ENCODE measurements around the gene UPF2.

Gene UPF2

DNA sequence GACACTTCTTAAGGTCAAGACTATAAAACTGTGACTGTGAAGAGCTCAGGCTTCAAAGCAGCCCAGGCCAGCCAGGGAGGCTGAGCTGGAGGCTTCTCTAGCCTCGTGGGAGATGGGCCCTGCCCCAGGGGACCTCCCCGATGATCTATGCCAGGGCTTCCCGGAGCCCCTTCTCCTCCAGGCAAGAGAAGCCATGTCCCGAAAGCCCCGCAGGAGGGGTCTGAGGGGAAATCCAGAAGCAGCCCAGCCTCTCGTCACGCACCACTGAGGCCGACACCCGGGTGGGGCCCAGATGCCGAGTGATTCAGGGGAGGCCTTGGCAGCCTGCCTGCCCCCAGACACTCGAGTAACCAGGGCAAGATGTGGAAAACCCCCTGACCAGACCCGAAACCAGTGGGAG, 155.8 kb downstream of the UPF2 start:
- no peak for DNase-seq (ENCODE audit: low read depth in 1 of 2, low spot score in 1 of 2)

DNA sequence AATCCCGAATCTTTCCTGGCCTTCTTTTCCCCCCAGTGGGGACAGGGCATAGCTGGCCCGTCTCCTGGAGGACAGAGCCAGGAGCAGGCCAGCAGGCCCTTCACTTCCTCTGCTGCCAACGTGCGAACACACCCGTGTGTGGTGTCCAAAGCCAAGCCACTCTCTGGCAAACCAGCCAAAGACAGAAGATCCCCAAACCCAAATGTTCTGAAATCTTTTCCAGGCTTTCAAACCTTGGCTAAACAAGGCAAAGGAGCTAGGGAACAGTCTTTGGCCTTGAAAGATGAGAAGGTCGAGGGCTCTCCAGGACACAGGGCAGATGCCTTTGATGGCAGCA, 156.5 kb downstream of the UPF2 start:
- DNase-seq (ENCODE audit: low read depth in 1 of 2, low spot score in 1 of 2): no peak

DNA sequence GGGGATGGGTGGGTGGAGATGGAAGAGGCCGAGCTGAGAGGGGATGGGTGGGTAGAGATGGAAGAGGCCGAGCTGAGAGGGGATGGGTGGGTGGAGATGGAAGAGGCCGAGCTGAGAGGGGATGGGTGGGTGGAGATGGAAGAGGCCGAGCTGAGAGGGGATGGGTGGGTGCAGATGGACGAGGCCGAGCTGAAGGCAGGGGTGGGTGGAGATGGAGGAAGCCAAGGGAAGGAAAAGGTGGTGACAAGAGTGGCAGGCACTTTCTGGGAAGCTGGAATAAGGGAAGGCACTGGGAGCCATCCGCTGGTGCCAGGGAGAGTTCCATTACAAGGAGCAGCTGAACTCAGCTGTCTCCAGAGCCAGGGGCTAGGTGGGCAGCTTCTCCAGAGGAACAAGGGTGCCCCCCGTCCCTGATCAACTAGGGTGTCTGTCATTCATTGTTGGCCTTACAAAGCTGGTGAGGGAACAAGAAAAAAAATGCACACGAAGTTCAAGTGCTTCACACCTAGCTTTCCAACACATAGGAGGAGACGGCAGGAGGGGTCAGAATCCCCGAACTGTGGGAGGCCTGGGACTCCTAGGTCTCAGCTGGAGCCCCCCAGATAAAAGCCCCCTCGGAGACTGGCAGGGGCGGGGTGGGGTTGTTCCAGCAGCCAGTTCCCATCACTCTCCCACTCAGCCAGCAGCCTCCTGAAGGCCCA, 157.0 kb downstream of the UPF2 start:
- DNase-seq (ENCODE audit: low read depth in 1 of 2, low spot score in 1 of 2): no peak

GRCh38 chr10:11884706-11885423, 157.7 kb downstream of the UPF2 start:
- DNase-seq (ENCODE audit: low read depth in 1 of 2, low spot score in 1 of 2): no peak

- DNase-seq (ENCODE audit: low read depth in 1 of 2, low spot score in 1 of 2): no peak
Measured at GRCh38 chr10:11882646-11883375, 159.8 kb downstream of the UPF2 start.

- no peak for DNase-seq (ENCODE audit: low read depth in 1 of 2, low spot score in 1 of 2)
Measured at GRCh38 chr10:11881477-11882417, 160.9 kb downstream of the UPF2 start.

DNA sequence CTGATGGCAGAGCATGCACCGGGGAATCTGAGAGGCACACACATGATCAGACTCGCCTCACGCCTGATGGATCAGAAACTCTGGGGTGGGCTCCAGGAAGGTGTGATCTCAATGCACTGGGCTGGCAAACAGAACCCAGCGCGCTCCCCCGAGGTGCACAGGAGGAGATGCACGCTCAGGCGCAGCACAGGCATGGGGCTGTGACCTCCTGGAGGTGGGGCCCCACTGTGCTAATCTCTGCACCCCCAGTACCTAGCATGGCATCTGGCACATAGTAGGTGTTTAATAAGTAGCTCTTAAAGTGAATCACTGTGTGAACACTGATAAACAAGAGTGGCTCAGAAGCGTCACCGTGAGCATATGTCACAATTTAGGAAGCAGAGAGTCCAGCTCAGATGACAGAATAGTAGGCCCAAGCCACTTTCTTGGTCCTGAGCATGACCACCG, 161.6 kb downstream of the UPF2 start:
- no peak for DNase-seq (ENCODE audit: low read depth in 1 of 2, low spot score in 1 of 2)

GRCh38 chr10:11880151-11881029, 162.2 kb downstream of the UPF2 start:
- no peak for DNase-seq (ENCODE audit: low read depth in 1 of 2, low spot score in 1 of 2)

- DNase-seq (ENCODE audit: low read depth in 1 of 2, low spot score in 1 of 2): no peak
Measured at GRCh38 chr10:11879387-11880094, 163.1 kb downstream of the UPF2 start.

DNA sequence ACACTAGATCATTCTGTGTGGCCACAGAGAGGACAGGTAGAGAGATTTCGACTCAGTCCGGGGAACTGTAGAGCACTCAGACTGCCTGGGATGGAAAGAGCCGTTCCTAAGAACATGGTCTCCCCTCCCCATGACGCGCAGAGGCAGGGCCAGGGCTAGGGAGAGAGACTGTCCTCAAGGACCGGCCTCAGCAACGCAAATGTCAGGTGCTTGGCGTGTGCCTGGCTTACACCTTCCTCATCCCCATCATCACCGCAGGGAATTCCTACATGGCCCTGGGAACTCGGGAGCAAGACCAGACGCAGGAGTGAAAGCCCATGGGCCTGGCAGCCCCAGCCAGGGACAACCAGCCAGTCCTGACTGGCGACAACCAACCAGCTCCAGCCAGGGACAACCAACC, 163.8 kb downstream of the UPF2 start:
- no peak for DNase-seq (ENCODE audit: low read depth in 1 of 2, low spot score in 1 of 2)

GRCh38 chr10:11877591-11877905, 165.1 kb downstream of the UPF2 start:
- no peak for DNase-seq (ENCODE audit: low read depth in 1 of 2, low spot score in 1 of 2)

GRCh38 chr10:11876805-11877590, 165.6 kb downstream of the UPF2 start:
- no peak for DNase-seq (ENCODE audit: low read depth in 1 of 2, low spot score in 1 of 2)

- no peak for DNase-seq (ENCODE audit: low read depth in 1 of 2, low spot score in 1 of 2)
Measured at GRCh38 chr10:11876324-11876723, 166.3 kb downstream of the UPF2 start.

DNA sequence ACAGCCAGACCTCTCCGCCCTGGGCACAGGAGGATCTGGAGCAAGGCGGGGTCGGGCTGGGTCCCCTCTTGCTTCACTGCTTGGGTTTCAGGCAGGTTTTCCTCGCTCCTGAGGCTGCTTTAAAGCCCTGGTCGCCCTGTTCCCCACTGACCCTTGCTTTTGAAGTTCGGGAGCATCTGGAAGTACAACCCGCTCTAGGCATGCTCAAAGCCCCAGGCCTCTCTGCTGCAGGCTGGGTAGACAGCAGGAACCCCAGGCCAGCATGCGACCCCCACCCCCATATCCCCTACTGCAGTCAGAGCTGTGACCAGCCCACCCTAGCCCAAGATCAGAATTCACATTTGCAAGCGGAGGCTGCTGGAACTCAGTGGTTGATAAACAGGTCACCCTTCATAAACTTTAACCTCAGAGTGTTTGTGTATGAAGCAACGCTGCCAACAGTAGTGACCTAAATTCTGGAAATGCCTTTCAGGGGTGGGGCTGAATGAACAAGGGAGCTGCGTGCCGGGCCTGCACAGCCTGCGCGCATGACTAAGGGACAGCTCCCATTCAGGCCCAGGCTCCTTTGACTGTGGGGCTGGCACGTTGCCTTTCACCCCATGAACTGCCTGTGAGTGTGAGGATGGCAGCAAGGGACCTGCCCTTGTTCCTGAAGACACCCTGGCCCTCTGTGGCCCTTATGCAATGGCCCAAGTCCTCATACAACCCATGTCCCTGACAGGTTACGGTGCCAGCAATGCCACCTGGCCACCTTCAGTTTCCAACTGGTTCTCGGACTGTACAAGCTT, 166.9 kb downstream of the UPF2 start:
- no peak for DNase-seq (ENCODE audit: low read depth in 1 of 2, low spot score in 1 of 2)

DNA sequence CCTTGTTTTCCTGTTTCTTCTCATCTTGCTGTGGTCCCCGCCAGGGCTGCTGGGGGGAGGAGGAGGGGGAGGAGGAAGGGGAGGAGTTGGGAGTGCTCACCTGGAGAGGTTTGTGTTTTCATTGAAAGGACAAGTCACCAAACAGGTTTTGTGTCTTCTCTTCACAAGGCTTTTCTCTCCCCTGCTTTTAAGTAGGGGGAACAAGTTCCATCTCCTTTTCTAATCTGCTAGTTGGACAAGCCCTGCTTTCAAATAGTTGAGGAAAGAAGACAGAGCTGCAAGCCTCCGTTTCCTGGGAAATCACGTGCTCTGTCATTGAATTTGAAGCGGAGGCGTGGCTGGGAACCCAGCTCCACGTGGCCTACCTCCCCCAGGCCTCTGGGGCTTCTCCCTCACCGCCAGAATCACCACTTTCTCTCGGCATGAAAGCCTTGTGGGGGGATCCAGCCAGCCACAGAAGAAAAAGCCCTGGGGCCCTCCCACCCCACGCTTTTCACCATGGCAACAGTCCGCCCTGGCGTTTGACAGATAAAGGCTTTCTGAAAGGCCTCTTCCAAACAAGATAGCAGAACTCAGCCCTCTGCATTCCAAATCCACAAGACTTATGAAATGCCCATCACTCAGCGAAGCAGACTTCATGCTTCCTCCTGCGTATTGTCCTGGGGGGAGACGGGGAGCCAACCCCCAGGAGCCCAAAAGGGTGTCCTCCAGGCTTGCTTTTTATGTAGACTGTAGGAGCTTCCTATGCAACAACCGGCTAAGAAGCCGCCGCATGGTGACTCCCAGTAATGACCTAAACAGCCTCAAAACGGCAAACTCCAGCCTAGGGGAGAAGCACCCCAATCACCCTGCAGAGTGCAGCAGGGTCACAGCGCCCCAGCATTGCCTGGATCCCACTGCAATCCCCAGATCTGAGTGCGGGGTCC, 167.8 kb downstream of the UPF2 start:
- DNase-seq (ENCODE audit: low read depth in 1 of 2, low spot score in 1 of 2): no peak

DNA sequence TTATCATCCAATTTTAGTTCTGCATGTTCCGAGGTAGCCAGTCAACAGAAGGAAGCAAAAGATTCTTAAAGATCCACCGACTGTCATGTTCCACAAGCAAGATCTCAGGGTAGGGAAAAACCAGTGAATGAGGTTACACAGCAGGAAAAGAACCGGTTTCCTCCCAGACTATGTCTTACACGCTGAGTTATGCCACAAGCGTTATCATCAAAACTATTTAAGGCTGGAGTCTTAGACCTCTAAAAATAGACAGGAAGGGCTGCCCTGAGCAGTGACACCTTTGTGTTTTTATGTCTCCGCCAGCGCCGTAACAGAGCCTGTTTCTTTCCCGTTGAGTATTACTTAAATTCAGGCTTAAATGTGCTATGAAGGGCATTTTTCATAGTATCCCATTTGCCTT, 171.1 kb downstream of the UPF2 start:
- no peak for DNase-seq (ENCODE audit: low read depth in 1 of 2, low spot score in 1 of 2)

GRCh38 chr10:11870900-11871400, 171.7 kb downstream of the UPF2 start:
- DNase-seq (ENCODE audit: low read depth in 1 of 2, low spot score in 1 of 2): no peak

Data from activated T-helper 1 cell treated with anti-CD3 and anti-CD28 coated beads, Interleukin-2, amount 50 U/mL, for 16 hours (primary cell).